PFSK-1 (cell line): ENCODE measurements around the gene CLIC2.

Experiments used
- FOXP2 ChIP-seq: optimal IDR thresholded peaks from 2 replicates; pipeline ENCODE3; 2011; ENCODE audit warnings: borderline replicate concordance, control low read depth, inconsistent platforms; ENCODE audit not compliant: insufficient read depth; ENCODE audit errors: extremely low read length, extremely low read depth
- POLR2AphosphoS5 ChIP-seq: IDR thresholded peaks from 2 replicates; pipeline ENCODE4 v1.6.1; 2012; ENCODE audit warnings: low read depth, mild to moderate bottlenecking, control low read depth, low read length, moderate library complexity
- SIN3A ChIP-seq: IDR thresholded peaks from 2 replicates; pipeline ENCODE4 v1.6.1; 2012; ENCODE audit warnings: mild to moderate bottlenecking, low read length, moderate library complexity, borderline replicate concordance; ENCODE audit not compliant: insufficient read depth
- TAF1 ChIP-seq: IDR thresholded peaks from 2 replicates; pipeline ENCODE4 v1.6.1; 2012; ENCODE audit warnings: low read length, control low read depth, borderline replicate concordance; ENCODE audit not compliant: insufficient read depth
- TF ChIP-seq, protein P1 (sequence below), 2 experiments: IDR thresholded peaks; 2 replicates each; pipeline versions ENCODE4 v1.6.1 to v1.8.0; 2011 to 2012; ENCODE audit warnings: low read depth in 2 of 2, low read length in 2 of 2, control low read depth in 1 of 2, inconsistent platforms in 1 of 2, mild to moderate bottlenecking in 1 of 2, moderate library complexity in 1 of 2; ENCODE audit not compliant: insufficient read depth in 1 of 2

CLIC2 gene

DNA sequence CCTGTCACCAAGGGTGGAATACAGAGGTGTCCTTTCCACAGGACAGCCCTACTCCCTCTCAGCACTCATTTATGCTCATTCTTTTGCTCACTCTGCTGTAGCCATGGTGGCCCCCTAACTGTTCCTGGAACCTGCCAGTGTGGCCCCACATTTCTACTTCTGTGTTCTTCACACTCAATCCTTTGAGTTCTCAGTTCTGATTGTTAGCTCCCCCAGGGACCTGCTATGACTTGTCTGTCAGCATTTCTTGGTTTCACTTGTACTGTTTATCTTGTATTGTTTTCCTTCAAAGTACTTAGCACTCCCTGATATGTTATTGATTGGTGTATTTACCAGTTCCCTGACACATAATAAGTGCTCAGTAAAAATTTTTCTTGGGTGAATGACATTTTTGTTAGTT, 103.3 kb downstream of the CLIC2 start:
- TF ChIP-seq TAF1: no peak
- no peak for TF ChIP-seq SIN3A
- TF ChIP-seq, protein P1, sequence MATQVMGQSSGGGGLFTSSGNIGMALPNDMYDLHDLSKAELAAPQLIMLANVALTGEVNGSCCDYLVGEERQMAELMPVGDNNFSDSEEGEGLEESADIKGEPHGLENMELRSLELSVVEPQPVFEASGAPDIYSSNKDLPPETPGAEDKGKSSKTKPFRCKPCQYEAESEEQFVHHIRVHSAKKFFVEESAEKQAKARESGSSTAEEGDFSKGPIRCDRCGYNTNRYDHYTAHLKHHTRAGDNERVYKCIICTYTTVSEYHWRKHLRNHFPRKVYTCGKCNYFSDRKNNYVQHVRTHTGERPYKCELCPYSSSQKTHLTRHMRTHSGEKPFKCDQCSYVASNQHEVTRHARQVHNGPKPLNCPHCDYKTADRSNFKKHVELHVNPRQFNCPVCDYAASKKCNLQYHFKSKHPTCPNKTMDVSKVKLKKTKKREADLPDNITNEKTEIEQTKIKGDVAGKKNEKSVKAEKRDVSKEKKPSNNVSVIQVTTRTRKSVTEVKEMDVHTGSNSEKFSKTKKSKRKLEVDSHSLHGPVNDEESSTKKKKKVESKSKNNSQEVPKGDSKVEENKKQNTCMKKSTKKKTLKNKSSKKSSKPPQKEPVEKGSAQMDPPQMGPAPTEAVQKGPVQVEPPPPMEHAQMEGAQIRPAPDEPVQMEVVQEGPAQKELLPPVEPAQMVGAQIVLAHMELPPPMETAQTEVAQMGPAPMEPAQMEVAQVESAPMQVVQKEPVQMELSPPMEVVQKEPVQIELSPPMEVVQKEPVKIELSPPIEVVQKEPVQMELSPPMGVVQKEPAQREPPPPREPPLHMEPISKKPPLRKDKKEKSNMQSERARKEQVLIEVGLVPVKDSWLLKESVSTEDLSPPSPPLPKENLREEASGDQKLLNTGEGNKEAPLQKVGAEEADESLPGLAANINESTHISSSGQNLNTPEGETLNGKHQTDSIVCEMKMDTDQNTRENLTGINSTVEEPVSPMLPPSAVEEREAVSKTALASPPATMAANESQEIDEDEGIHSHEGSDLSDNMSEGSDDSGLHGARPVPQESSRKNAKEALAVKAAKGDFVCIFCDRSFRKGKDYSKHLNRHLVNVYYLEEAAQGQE (IDR thresholded peaks at IDR 0.05; ENCODE audit: insufficient read depth in 1 of 2, low read depth in 2 of 2, low read length in 2 of 2): no peak
- TF ChIP-seq POLR2AphosphoS5: no peak
- no peak for TF ChIP-seq FOXP2
